ENCODE results near the gene ERO1A.

- TF ChIP-seq, protein P1, sequence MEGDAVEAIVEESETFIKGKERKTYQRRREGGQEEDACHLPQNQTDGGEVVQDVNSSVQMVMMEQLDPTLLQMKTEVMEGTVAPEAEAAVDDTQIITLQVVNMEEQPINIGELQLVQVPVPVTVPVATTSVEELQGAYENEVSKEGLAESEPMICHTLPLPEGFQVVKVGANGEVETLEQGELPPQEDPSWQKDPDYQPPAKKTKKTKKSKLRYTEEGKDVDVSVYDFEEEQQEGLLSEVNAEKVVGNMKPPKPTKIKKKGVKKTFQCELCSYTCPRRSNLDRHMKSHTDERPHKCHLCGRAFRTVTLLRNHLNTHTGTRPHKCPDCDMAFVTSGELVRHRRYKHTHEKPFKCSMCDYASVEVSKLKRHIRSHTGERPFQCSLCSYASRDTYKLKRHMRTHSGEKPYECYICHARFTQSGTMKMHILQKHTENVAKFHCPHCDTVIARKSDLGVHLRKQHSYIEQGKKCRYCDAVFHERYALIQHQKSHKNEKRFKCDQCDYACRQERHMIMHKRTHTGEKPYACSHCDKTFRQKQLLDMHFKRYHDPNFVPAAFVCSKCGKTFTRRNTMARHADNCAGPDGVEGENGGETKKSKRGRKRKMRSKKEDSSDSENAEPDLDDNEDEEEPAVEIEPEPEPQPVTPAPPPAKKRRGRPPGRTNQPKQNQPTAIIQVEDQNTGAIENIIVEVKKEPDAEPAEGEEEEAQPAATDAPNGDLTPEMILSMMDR (conservative IDR thresholded peaks at IDR 0.05), result no peak
- no peak for TF ChIP-seq EZH2 (IDR thresholded peaks at IDR 0.05; ENCODE audit: low read depth)
Observed at GRCh38 chr14:52695481-52696091, at the start of gene ERO1A.
